ENCODE data around the gene SLC6A5.
A peak's percentile ranks its signal among the peaks of the same experiment; 100 is the strongest.

DNA sequence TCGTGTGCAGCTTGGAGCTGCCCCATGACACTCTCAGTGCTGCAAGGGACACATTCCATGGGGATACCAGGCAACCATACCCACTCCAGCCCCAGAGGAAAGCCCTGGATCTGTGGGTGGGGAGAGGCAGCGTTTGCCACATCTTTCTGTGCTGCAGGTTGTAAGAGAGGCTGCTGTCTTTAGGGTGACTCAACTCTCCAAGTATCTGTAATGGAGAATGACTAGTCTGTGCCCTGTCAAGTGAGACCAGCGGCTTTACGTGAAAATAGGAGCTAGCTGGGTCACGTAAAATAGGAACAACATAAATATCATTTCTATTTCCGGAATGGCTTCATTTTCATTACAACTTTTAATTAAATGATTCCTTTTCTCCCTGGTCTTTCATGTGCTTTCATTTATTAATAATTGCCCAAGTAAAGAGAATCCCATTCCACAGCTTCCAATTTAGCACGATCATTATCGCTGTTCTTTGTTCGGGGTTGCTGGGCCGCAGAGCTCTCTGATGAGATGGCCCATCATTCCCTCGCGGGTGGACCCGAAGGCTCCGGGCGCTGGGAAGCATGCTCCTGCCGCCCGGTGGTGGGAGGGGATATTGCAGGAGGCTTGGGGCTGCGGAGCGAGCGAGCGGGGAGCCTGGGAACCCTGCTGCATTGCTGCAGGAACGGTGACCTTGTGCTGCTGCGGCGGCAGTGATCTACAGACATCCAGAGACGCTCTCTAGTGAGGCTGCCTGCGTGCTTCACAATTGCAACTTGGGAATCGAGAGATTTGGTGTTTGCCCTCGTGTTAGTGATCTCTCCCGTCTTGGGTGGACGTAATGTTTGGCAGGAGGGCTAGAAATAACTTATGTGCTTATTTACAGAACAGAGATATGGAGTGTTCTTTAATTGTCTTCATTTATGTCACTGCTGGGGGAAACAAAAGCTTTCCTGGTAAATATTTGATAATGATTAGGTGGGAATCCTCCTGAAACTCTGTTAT is 10.6 kb downstream of the SLC6A5 start:
- TF ChIP-seq, protein P1, sequence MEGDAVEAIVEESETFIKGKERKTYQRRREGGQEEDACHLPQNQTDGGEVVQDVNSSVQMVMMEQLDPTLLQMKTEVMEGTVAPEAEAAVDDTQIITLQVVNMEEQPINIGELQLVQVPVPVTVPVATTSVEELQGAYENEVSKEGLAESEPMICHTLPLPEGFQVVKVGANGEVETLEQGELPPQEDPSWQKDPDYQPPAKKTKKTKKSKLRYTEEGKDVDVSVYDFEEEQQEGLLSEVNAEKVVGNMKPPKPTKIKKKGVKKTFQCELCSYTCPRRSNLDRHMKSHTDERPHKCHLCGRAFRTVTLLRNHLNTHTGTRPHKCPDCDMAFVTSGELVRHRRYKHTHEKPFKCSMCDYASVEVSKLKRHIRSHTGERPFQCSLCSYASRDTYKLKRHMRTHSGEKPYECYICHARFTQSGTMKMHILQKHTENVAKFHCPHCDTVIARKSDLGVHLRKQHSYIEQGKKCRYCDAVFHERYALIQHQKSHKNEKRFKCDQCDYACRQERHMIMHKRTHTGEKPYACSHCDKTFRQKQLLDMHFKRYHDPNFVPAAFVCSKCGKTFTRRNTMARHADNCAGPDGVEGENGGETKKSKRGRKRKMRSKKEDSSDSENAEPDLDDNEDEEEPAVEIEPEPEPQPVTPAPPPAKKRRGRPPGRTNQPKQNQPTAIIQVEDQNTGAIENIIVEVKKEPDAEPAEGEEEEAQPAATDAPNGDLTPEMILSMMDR (IDR thresholded peaks at IDR 0.05; ENCODE audit: poor library complexity), result peak; percentile 95
- no peak for TF ChIP-seq EZH2 (IDR thresholded peaks at IDR 0.05; ENCODE audit: borderline replicate concordance)

Data from hepatocyte (in vitro differentiated cells).